HG03025 (cell line): ENCODE results near the gene FSCN2.

Source experiments
- ATAC-seq: cut with Tn5 transposase; IDR thresholded peaks from one replicate; pipeline ENCODE4 v1.9.1; 2021; ENCODE audit warnings: mild to moderate bottlenecking, moderate library complexity; ENCODE audit not compliant: unreplicated experiment, low FRiP score

FSCN2 gene

DNA sequence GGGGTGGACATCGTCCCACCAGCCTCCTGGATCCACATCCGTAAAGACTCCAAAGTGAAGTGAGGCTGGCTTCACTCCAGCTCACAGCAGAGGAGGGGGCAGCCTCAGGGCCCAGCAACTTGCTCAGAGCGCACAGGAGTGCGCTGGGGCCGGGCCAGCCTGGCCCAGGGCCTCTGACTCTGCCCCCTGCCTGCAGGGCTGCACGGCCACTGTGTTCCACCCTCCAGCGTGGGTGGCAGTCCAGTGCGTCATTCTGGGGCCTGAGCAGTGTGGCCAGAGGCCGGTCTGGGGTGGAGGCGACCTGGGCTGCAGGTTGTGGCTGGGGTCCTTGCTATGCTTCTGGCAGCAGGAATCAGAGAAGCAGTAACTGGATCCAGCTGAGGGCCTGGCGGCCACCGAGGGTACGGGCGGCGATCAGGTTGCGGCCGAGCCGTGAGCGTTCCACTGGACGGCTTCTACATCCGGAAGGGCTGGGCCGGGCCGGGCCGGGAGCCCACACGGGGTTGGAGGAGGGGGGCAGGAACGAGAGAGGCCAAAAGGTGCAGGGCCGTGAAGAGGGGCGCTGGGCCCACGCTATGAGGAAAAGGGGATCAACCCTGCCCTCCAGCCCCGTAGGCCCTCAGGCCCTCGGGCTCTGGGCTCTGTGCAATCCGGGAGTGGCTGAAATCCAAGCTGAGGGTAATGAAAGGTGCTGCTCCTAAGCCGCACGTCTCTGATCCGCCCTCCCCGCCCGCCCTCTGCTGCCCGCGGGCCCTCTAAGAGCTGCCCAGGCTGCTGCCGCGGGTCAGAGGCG lies at the start of gene FSCN2:
FSCN2 (plus strand) TSS at position 787 of the 793 bp plus-strand sequence. CDS start 155 bp downstream, outside the sequence.
- ATAC-seq: no peak

- no peak for ATAC-seq
Measured at GRCh38 chr17:81479175-81480071, 48.8 kb upstream of the FSCN2 start.

DNA sequence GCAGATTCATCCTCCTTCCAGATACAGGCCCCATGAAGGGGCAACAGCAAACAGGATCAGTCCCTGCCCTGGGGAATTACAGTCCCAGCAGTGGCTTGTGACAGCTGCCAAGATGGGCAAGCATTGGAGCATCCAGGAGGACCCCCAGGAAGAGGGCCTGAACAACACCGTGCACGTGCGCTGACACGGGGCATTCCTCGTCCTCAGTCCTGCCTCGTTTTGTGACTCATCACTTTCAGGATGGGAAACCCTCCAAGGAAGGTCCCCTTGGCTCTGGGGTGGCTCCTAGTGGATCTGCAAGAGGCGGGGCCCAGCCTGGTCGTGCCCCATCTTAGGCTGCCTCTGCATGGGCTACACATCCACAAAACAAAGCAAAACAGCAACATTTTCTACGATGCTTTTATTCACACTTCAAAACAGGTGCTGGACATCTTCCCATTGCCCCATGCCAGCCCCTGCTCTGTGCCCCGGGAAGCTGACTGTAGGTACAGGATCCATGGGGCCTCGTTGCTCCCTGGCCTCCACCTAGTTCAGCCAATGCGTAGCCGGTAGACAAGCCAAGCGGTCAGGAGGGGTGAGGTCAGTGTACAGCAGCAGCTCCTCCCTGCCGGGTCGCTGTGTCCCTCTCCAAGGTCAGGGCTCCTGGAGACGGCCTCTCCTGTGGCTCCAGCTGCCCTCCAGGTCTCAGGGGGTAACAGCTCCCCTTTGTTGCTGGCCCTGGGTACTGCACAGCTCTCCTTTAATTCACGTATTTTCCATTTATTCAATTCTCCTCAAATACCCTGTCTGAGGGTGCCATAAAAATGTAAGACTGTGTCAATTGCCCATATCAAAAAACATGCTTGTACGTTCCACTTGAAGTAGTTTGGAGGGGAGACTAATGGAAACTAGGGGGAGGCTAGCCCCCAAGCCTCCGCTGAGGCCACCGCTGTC lies 47.8 kb upstream of the FSCN2 start:
- no peak for ATAC-seq

- no peak for ATAC-seq
Measured at GRCh38 chr17:81481073-81481799, 46.9 kb upstream of the FSCN2 start.

DNA sequence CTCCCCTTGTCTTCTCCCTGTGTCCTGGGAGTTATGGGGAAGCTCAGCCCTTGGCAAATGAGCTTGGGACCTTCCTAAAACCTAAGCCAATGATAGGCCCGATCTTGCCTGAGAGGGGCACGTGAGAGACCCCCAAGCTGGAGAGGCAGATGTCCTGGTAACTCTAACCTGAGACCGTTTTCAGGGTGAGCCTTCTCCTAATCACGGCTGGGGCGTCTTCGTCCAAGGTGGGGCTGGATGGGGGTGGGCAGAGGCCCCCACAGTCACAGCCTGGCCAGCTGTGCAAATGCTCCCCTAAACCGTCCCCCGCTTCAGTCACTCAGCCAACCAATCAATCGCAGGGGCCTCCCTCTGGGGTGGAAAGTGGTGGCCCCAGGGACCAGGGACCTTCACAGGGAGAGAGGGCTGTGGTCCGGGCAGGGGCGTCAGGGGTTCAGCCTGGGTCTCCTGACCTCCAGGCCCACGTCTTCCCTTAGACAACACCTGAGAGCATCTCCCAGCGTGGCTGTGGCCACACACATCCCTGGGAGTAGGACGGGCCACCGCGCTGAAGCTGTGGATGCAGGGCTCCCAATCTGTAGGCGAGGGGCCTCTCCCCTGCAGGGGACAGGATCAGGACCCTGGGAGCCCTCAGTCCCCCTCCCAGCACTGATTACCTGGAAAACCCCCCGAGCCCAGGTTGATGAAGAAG lies 46.2 kb upstream of the FSCN2 start:
- no peak for ATAC-seq

DNA sequence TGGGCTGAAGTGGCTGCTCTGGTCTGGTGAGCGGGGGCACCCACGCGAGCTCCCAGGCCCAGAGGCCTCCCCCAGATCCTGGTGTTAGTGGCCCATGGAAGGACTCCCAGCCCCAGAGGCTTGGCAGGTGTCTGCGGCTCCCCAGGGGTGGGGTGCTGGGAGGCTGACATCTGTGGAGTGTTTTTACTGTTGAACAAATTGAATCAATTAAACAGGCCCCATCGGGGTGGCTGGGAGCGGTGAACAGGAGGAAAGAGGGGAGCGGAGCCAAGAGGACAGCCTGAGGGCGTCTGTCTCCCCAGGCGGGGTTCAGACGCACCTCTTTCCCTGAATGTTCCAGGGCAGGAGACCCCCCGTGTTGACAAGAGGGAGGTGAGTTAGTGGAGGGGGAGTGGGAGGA lies 45.5 kb upstream of the FSCN2 start:
- ATAC-seq: no peak

GRCh38 chr17:81483085-81483861 lies 44.9 kb upstream of the FSCN2 start:
- ATAC-seq: no peak

- ATAC-seq: no peak
Measured at GRCh38 chr17:81483862-81484194, 44.3 kb upstream of the FSCN2 start.

DNA sequence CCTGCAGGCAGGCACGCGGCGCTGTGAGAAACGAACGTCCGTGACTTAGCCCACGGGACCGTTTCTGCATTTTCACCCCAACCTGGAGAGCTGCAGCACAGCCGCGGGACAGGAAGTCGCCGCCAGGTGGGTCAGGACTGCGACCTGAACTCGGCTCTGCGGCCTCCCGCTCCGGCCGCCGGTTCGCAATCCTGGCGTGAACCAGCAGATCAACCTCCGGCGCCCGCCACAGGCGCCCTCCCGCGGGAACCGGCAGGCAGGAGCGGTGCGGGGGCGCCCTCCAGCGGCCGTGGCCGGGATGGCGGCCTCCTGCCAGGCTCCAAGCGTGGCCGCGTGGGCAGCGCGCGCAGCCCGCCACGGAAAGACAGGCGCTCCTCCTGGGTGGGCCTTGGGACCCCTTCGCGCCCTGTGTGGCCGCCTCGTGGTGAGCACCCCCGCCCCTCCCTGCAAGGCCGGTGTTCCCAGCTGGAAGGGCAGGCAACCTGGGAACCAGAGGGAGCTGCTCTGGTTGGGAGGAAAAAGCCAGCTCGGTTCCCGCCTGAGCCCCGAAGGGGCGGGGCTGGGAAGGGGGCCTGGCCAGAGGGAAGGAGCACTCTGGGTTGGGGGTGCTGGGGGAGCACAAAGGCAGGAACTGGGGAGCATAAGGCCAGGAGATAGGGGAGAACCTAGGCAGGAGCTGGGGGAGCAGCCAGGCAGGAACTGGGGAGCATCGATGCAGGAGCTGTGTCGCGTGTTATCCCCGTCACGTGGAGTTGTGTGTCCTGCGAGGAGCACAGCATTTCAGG lies 43.8 kb upstream of the FSCN2 start:
- ATAC-seq: no peak

GRCh38 chr17:81486199-81486810 lies 41.9 kb upstream of the FSCN2 start:
- ATAC-seq: no peak

- ATAC-seq: no peak
Measured at GRCh38 chr17:81487089-81487486, 41.1 kb upstream of the FSCN2 start.

- no peak for ATAC-seq
Measured at GRCh38 chr17:81487487-81488275, 40.5 kb upstream of the FSCN2 start.

- ATAC-seq: no peak
Measured at GRCh38 chr17:81488276-81488860, 39.8 kb upstream of the FSCN2 start.

DNA sequence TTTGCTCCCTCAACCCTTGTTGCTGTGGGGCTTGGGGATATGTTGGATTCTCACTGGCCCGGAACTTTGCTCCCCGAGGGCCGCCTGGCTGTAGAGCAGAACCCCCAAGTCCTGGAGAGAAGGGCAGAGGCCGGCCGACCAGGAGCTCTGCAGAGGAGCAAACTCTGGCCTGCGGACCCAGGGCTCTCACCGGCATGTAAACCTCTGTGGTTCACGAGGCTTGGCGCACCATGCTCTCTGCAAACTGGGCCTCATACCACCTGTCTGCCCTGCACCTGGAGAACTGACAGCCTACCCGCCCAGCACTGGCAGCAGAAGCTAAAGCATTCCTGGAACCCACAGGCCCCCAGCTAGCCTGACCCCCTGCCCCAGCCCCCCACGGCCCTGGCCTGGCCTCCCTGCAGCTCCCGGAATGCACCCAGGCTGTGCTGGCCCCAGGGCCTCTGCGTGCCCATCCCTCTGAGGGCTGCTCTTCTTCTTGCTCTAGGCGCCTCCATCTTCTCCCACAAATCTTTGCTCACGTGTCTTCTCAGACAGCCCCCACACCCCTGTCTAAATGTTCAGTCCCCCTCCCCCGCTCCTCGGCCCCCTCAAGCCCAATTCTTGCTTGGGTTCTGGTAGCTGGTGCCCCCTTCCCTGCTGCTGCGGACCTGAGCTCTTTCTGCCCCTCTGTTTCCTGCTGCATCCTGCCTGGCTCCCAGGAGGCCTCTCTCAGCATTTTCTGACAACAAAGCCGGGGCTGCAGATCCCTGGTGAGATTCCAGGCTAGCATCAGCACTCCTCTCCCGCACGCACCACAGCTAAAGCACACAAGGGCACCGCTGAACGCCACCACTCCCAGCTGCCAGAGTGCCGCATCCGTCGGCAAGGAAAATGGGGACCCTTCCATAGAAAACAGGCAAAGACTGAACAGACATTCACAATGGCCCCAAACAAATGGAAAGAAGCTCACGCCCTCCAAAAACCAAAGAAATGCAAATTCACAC lies 38.9 kb upstream of the FSCN2 start:
- ATAC-seq: no peak
